PC-9 (cell line): Measurements from ENCODE around the gene SNAP91.

ENCODE experiments used
- EZH2 ChIP-seq: fragments of 200-600 bp; sonication (generic); IDR thresholded peaks from 2 replicates; pipeline ENCODE4 v1.8.0; 2017; ENCODE audit warnings: antibody characterized with exemption, low read depth
- TF ChIP-seq, protein P1 (sequence below): fragments of 200-600 bp; sonication (generic); conservative IDR thresholded peaks from 2 replicates; pipeline ENCODE4 v1.6.1; 2017; ENCODE audit warnings: mixed run types, antibody characterized with exemption, mild to moderate bottlenecking, moderate library complexity

DNA sequence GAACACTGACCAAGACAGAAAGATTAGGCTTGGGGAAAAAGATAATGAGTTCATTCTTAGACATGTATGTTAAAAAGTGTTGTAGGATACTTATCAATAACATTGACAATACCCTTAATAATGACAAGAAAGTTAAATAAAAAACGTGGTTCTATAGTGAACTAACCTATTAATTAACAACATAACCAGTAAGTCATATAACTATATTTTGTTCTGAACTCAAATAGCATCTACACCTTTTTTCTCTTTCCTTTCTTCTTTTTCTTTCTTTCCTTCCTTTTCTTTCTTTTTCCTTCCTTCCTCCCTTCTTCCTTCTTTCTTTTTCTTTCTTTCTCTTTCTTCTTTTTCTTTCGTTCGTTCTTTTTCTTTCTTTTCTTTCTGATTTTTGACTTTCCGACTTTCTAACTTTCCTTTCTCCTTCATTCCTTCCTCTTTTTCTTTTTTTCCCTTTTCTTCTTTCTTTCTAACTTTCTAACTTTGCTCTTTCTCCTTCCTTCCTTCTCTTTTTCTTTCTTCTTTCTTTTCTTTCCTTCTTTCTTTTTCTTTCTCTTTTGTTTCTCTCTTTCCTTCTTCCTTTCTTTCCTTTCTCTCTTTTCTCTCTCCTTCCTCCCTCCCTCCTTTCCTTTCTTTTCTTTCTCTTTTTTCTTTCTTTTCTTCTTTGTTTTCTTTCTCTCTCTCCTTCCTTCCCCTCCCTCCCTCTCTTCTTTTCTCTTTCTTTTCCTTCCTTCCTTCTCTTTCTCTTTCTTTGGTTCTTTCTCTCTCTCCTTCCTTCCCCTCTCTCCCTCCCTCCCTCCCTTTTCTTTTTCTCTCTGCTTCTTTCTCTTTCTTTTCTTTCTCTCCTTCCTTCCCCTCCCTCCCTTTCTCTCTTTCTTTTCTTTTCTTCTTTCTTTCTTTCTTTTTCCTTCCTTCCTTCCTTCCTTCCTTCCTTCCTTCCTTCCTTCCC is 172.0 kb downstream of the SNAP91 start:
- TF ChIP-seq, protein P1, sequence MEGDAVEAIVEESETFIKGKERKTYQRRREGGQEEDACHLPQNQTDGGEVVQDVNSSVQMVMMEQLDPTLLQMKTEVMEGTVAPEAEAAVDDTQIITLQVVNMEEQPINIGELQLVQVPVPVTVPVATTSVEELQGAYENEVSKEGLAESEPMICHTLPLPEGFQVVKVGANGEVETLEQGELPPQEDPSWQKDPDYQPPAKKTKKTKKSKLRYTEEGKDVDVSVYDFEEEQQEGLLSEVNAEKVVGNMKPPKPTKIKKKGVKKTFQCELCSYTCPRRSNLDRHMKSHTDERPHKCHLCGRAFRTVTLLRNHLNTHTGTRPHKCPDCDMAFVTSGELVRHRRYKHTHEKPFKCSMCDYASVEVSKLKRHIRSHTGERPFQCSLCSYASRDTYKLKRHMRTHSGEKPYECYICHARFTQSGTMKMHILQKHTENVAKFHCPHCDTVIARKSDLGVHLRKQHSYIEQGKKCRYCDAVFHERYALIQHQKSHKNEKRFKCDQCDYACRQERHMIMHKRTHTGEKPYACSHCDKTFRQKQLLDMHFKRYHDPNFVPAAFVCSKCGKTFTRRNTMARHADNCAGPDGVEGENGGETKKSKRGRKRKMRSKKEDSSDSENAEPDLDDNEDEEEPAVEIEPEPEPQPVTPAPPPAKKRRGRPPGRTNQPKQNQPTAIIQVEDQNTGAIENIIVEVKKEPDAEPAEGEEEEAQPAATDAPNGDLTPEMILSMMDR = no peak
- TF ChIP-seq EZH2 = no peak
